GM12892 (cell line): ENCODE results near the gene ABAT.

ENCODE experiments used
- POLR2A ChIP-seq: IDR thresholded peaks from 2 replicates; pipeline ENCODE4 v1.6.1; 2011; ENCODE audit warnings: low read depth, low read length, control low read depth
- POLR2AphosphoS5 ChIP-seq: IDR thresholded peaks from 2 replicates; pipeline ENCODE4 v1.6.1; 2011; ENCODE audit warnings: low read depth, low read length, control low read depth
- TAF1 ChIP-seq: IDR thresholded peaks from 2 replicates; pipeline ENCODE4 v1.6.1; 2011; ENCODE audit warnings: low read depth, mild to moderate bottlenecking, control low read depth, low read length, borderline replicate concordance

- TF ChIP-seq POLR2A = no peak
- TF ChIP-seq POLR2AphosphoS5 = no peak
- no peak for TF ChIP-seq TAF1
Observed at GRCh38 chr16:8818504-8819270, 144.3 kb downstream of the ABAT start.
